Natural killer cell (primary cell): ENCODE results near the gene PDE4B. TPM values are rescaled to one million over a fixed set of nuclear protein-coding genes. Genes with fewer than 3 reads are reported as not detected.

ENCODE experiments used
- ATAC-seq, 3 donors: fragments of 150-1000 bp in 2 of 3; fragments of 200-7000 bp in 1 of 3; cut with Tn5 transposase; 1 replicate in 1 of 3; 2 replicates in 2 of 3; pipeline ENCODE4 v1.10.0; 2021; ENCODE audit warnings: mild to moderate bottlenecking in 2 of 3, moderate library complexity in 2 of 3
- DNase-seq, 2 donors: peaks; one replicate each; pipeline versions ENCODE4 v3.0.0 to v3.0.0-alpha.2; 2013 to 2021; ENCODE audit warnings: mixed read lengths in 1 of 2
- H3K27ac ChIP-seq: one replicate; pipeline ENCODE4 v1.5.1; 2013; ENCODE audit warnings: mild to moderate bottlenecking, low read length
- H3K27me3 ChIP-seq: one replicate; pipeline ENCODE4 v1.6.1; 2013; ENCODE audit warnings: low read length; ENCODE audit not compliant: control insufficient read depth, insufficient read depth
- H3K36me3 ChIP-seq: one replicate; pipeline ENCODE4 v1.6.1; 2013; ENCODE audit warnings: low read length; ENCODE audit not compliant: control insufficient read depth, insufficient read depth
- H3K4me1 ChIP-seq: one replicate; pipeline ENCODE4 v1.6.1; 2013; ENCODE audit warnings: low read length; ENCODE audit not compliant: control insufficient read depth, insufficient read depth
- H3K4me3 ChIP-seq: one replicate; pipeline ENCODE4 v1.5.1; 2013; ENCODE audit warnings: low read length
- H3K9me3 ChIP-seq: one replicate; pipeline ENCODE4 v1.6.1; 2013; ENCODE audit warnings: low read length; ENCODE audit not compliant: control insufficient read depth, insufficient read depth
- H3K27ac Mint-ChIP-seq, 2 donors: one replicate each; pipeline ENCODE4 v1.8.0; 2022; ENCODE audit warnings: mild to moderate bottlenecking in 2 of 2, mixed read lengths in 2 of 2, moderate library complexity in 1 of 2
- H3K27me3 Mint-ChIP-seq, 2 donors: one replicate each; pipeline ENCODE4 v1.8.0; 2022; ENCODE audit warnings: low read depth in 2 of 2, mixed read lengths in 2 of 2
- H3K36me3 Mint-ChIP-seq: one replicate; pipeline ENCODE4 v1.8.0; 2022; ENCODE audit warnings: mixed read lengths
- H3K4me1 Mint-ChIP-seq, 2 donors: one replicate each; pipeline ENCODE4 v1.8.0; 2022; ENCODE audit warnings: mixed read lengths in 2 of 2
- H3K4me3 Mint-ChIP-seq: one replicate; pipeline ENCODE4 v1.8.0; 2022; ENCODE audit warnings: mild to moderate bottlenecking, moderate library complexity, mixed read lengths
- H3K9me3 Mint-ChIP-seq, 2 donors: one replicate each; pipeline ENCODE4 v1.8.0; 2022; ENCODE audit warnings: mixed read lengths in 2 of 2
- CTCF ChIP-seq: fragments of 200-600 bp; IDR thresholded peaks from one replicate; pipeline ENCODE4 v1.8.0; 2022; ENCODE audit warnings: antibody characterized with exemption
- WGBS: methylation state at CpG from one replicate; pipeline ENCODE4 v1.1.7; 2013; ENCODE audit warnings: missing lambda C conversion rate; ENCODE audit not compliant: insufficient coverage; 5-methylcytosine and 5-hydroxymethylcytosine counted together
- intact Hi-C: fragments of 100-400 bp; cut with micrococcal nuclease; formaldehyde crosslinking; loops from one replicate; pipeline ENCODE4 v1.14.2; 2022
- total RNA-seq, 4 donors: library from RNA; stranded (reverse); fragments of 120-200 nt in 1 of 4; gene quantifications; one replicate each; pipeline versions ENCODE4 v1.2.3 to v1.2.4, GENCODE V29; 2013 to 2022

PDE4B gene
- total RNA-seq = 10 to 100 TPM; 18.0 to 42.4 (median 25.5) TPM
- total RNA-seq (2013) = 65.6 TPM

- Histone ChIP-seq H3K4me1 (peaks cover 3% of the 10 kb centered on the region), H3K4me3 (no peak within 1 kb of the TSS), H3K36me3 (no peaks in the 10 kb centered on the region), H3K27ac (no peak within 1 kb of the TSS), H3K27me3 (peaks cover 7% of the 10 kb centered on the region), H3K9me3 (no peaks in the 10 kb centered on the region)
- intact Hi-C loops = no loop called here
- Mint-ChIP-seq H3K27ac (no peak within 1 kb of the TSS), H3K27me3 (peaks cover 17 to 30% of the 10 kb centered on the region in 2 donors), H3K9me3 (peaks cover 2 to 4% of the 10 kb centered on the region in 2 donors), H3K36me3 (no peaks in the 10 kb centered on the region), H3K4me3 (no peak within 1 kb of the TSS), H3K4me1 (no peaks in the 10 kb centered on the region)
- no peak for TF ChIP-seq CTCF
- ATAC-seq (no peak), DNase-seq (no peak)
- WGBS = 1% methylated on average over 65 of the region's 67 CpGs
These were observed at the start of gene PDE4B for GRCh38 chr1:65792669-65793358. Gene PDE4B (plus strand): TSS chr1:65792895.

GRCh38 chr1:65744731-65745130 is 48.0 kb upstream of the PDE4B start:
- intact Hi-C loops = no loop called here
- WGBS = 91% methylated on average over 1 of the region's 1 CpG
- Mint-ChIP-seq H3K27me3 (no peaks in the 10 kb centered on the region), H3K4me3 (no peak overlapping the region), H3K36me3 (no peaks in the 10 kb centered on the region), H3K9me3 (peaks cover 4 to 5% of the 10 kb centered on the region in 2 donors), H3K27ac (no peak overlapping the region), H3K4me1 (no peaks in the 10 kb centered on the region)
- no peak for TF ChIP-seq CTCF
- Histone ChIP-seq H3K36me3 (no peaks in the 10 kb centered on the region), H3K27me3 (no peaks in the 10 kb centered on the region), H3K4me1 (no peaks in the 10 kb centered on the region), H3K27ac (no peak overlapping the region), H3K9me3 (peaks cover 15% of the 10 kb centered on the region), H3K4me3 (no peak overlapping the region)
- no peak for ATAC-seq
- no peak for DNase-seq

- 40% methylated on average over 1 of the region's 3 CpGs for WGBS
- H3K27me3 ChIP-seq = no peaks in the 10 kb centered on the region
- no peak overlapping the region for H3K4me3 ChIP-seq
- Mint-ChIP-seq H3K27me3 (no peaks in the 10 kb centered on the region), H3K36me3 (no peaks in the 10 kb centered on the region), H3K27ac (no peak overlapping the region), H3K9me3 (no peaks in the 10 kb centered on the region), H3K4me3 (no peak overlapping the region), H3K4me1 (no peaks in the 10 kb centered on the region)
- TF ChIP-seq CTCF = no peak
- intact Hi-C loops = no loop called here
- peak in 1 of 3 donors; percentile 35 for ATAC-seq
- no peaks in the 10 kb centered on the region for H3K9me3 ChIP-seq
- DNase-seq = no peak
- no peak overlapping the region for H3K27ac ChIP-seq
- no peaks in the 10 kb centered on the region for H3K4me1 ChIP-seq
- no peaks in the 10 kb centered on the region for H3K36me3 ChIP-seq
These were observed 40.7 kb upstream of the PDE4B start for GRCh38 chr1:65751961-65752360.

- H3K27me3 Mint-ChIP-seq = no peaks in the 10 kb centered on the region
These were observed 36.1 kb upstream of the PDE4B start for GRCh38 chr1:65756616-65757015.

More at GRCh38 chr1:65756616-65757015, 36.1 kb upstream of the PDE4B start:
- no peaks in the 10 kb centered on the region for H3K36me3 Mint-ChIP-seq
- intact Hi-C loops = no loop called here
- TF ChIP-seq CTCF = no peak
- Histone ChIP-seq H3K9me3 (no peaks in the 10 kb centered on the region), H3K4me3 (no peak overlapping the region), H3K36me3 (no peaks in the 10 kb centered on the region), H3K27ac (no peak overlapping the region), H3K4me1 (no peaks in the 10 kb centered on the region), H3K27me3 (no peaks in the 10 kb centered on the region)
- ATAC-seq (no peak), DNase-seq (no peak)
- H3K9me3 Mint-ChIP-seq = no peaks in the 10 kb centered on the region
- no peak overlapping the region for H3K4me3 Mint-ChIP-seq
- H3K4me1 Mint-ChIP-seq = no peaks in the 10 kb centered on the region
- H3K27ac Mint-ChIP-seq = no peak overlapping the region
